Naive thymus-derived CD4-positive, alpha-beta T cell (primary cell): ENCODE measurements around the gene TSSK6. TPM values are rescaled to one million over a fixed set of nuclear protein-coding genes. Genes with fewer than 3 reads are reported as not detected.

Experiments
- ATAC-seq: fragments of 150-1000 bp; cut with Tn5 transposase; 2 replicates; pipeline ENCODE4 v1.10.0; 2021; ENCODE audit warnings: mild to moderate bottlenecking, moderate library complexity
- CTCF ChIA-PET: fragments of 350-600 bp; sonication (Branson Sonifier 250); formaldehyde crosslinking; loops from one replicate; lab custom pipeline; 2021; ENCODE audit warnings: antibody characterized with exemption; lab: Charles Lee
- POLR2A ChIA-PET: fragments of 350-600 bp; sonication (Branson Sonifier 250); formaldehyde crosslinking; loops from one replicate; lab custom pipeline; 2021; ENCODE audit warnings: antibody characterized with exemption, inconsistent platforms; lab: Charles Lee
- DNase-seq, 9 donors: peaks; one replicate each; pipeline versions ENCODE4 v3.0.0 to v3.0.0-alpha.2; 2020 to 2022; ENCODE audit warnings: mixed read lengths in 1 of 9
- H3K27ac ChIP-seq: one replicate; pipeline ENCODE4 v1.7.0; 2013; ENCODE audit warnings: mild to moderate bottlenecking, low read depth, low read length, moderate library complexity
- H3K27me3 ChIP-seq, 2 donors: one replicate each; pipeline ENCODE4 v1.7.0; 2013; ENCODE audit warnings: low read length in 2 of 2, mild to moderate bottlenecking in 2 of 2, moderate library complexity in 2 of 2; ENCODE audit not compliant: control insufficient read depth in 2 of 2, insufficient read depth in 2 of 2
- H3K36me3 ChIP-seq, 3 experiments: 1 replicate in 2 of 3; 2 replicates in 1 of 3; pipeline ENCODE4 v1.7.0; 2013; ENCODE audit warnings: low read length in 3 of 3, mild to moderate bottlenecking in 3 of 3, moderate library complexity in 1 of 3; ENCODE audit not compliant: insufficient read depth in 3 of 3, control insufficient read depth in 2 of 3
- H3K4me1 ChIP-seq, 2 donors: one replicate each; pipeline ENCODE4 v1.7.0; 2013; ENCODE audit warnings: low read length in 2 of 2, mild to moderate bottlenecking in 2 of 2, moderate library complexity in 1 of 2; ENCODE audit not compliant: control insufficient read depth in 2 of 2, insufficient read depth in 2 of 2
- H3K4me3 ChIP-seq: 2 replicates; pipeline ENCODE4 v1.7.0; 2013; ENCODE audit warnings: mild to moderate bottlenecking, low read length
- H3K9me3 ChIP-seq, 3 experiments: 1 replicate in 2 of 3; 2 replicates in 1 of 3; pipeline ENCODE4 v1.7.0; 2013; ENCODE audit warnings: low read length in 3 of 3; ENCODE audit not compliant: control insufficient read depth in 2 of 3
- H3K27ac Mint-ChIP-seq, 9 donors: one replicate each; pipeline ENCODE4 v1.8.0; 2020 to 2022; ENCODE audit warnings: mixed read lengths in 9 of 9, mild to moderate bottlenecking in 8 of 9, moderate library complexity in 5 of 9, inconsistent platforms in 2 of 9
- H3K27me3 Mint-ChIP-seq, 5 donors: one replicate each; pipeline ENCODE4 v1.8.0; 2021 to 2022; ENCODE audit warnings: mixed read lengths in 5 of 5, mild to moderate bottlenecking in 1 of 5
- H3K36me3 Mint-ChIP-seq, 5 donors: one replicate each; pipeline ENCODE4 v1.8.0; 2020 to 2022; ENCODE audit warnings: mixed read lengths in 5 of 5, mild to moderate bottlenecking in 3 of 5, inconsistent platforms in 1 of 5
- H3K4me1 Mint-ChIP-seq, 7 donors: one replicate each; pipeline ENCODE4 v1.8.0; 2020 to 2022; ENCODE audit warnings: mixed read lengths in 7 of 7, mild to moderate bottlenecking in 3 of 7, inconsistent platforms in 1 of 7
- H3K4me3 Mint-ChIP-seq, 10 donors: one replicate each; pipeline ENCODE4 v1.8.0; 2020 to 2022; ENCODE audit warnings: mild to moderate bottlenecking in 10 of 10, mixed read lengths in 10 of 10, moderate library complexity in 6 of 10, inconsistent platforms in 2 of 10
- H3K9me3 Mint-ChIP-seq, 11 donors: one replicate each; pipeline ENCODE4 v1.8.0; 2020 to 2022; ENCODE audit warnings: mixed read lengths in 11 of 11, mild to moderate bottlenecking in 4 of 11, inconsistent platforms in 1 of 11, moderate library complexity in 1 of 11
- intact Hi-C, 2 donors: fragments of 100-400 bp; cut with micrococcal nuclease; formaldehyde crosslinking; loops; one replicate each; pipeline ENCODE4 v1.15.1; 2023
- polyA plus RNA-seq, 2 donors: library from polyadenylated mRNA; unstranded; fragments of 300-500 nt; fragmentation: Illumina TruSeq; gene quantifications; one replicate each; pipeline ENCODE4 v1.2.3, GENCODE V29; 2021
- total RNA-seq, 6 experiments: library from RNA in 5 of 6; stranded (reverse) in 5 of 6; gene quantifications; 1 replicate in 5 of 6; 2 replicates in 1 of 6; pipeline ENCODE4 v1.2.3 and lab custom pipeline; 2021 to 2026

Gene TSSK6
- total and polyA plus RNA-seq, 7 experiments from 2014 or later = 1.4 to 11.3 (median 4.4) TPM

DNA sequence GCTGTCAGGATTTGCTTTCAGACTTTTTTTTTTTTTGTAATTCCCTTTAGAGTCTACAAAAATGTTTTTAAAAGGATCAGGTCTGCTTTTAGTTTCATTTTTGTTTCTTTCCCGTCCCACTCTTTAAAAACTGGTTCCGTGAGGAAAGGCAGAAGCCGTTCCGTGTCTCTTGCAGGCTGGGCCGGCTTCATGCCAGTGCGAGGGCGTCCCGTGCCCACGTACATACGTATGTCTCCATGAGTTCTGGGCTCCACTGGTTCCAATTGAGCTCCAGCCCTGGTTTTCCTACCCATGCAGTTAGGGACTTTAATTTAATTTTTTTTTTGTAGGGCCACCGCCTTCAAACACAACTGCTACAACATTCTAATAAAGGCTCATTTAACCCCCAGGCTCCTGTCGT is 8.8 kb downstream of the TSSK6 start:
- peaks cover 3 to 37% (median 9%) of the 10 kb centered on the region in 5 donors for H3K36me3 Mint-ChIP-seq
- Histone ChIP-seq H3K36me3 (peaks cover 0 to 59% (median 15%) of the 10 kb centered on the region in 3 experiments), H3K4me1 (no peaks in the 10 kb centered on the region), H3K4me3 (no peak overlapping the region), H3K27me3 (no peaks in the 10 kb centered on the region), H3K9me3 (no peaks in the 10 kb centered on the region), H3K27ac (no peak overlapping the region)
- ATAC-seq (no peak), DNase-seq (no peak)
- H3K4me3 Mint-ChIP-seq = no peak overlapping the region
- intact Hi-C loops = no loop called here
- peaks cover 0 to 2% (median 0%) of the 10 kb centered on the region in 11 donors for H3K9me3 Mint-ChIP-seq
- CTCF ChIA-PET = no interaction called here
- H3K27me3 Mint-ChIP-seq = no peaks in the 10 kb centered on the region
- H3K4me1 Mint-ChIP-seq = peaks cover 0 to 3% (median 0%) of the 10 kb centered on the region in 7 donors
- peak overlapping the region in 4 of 9 donors; percentile 25 to 63 (median 48) for H3K27ac Mint-ChIP-seq
- POLR2A ChIA-PET = interaction anchor here (1.0 to 1.2 kb wide), 2 partner anchors 9 to 11 kb away, joined by 3 read pairs; partner anchors contain the start of gene TSSK6

DNA sequence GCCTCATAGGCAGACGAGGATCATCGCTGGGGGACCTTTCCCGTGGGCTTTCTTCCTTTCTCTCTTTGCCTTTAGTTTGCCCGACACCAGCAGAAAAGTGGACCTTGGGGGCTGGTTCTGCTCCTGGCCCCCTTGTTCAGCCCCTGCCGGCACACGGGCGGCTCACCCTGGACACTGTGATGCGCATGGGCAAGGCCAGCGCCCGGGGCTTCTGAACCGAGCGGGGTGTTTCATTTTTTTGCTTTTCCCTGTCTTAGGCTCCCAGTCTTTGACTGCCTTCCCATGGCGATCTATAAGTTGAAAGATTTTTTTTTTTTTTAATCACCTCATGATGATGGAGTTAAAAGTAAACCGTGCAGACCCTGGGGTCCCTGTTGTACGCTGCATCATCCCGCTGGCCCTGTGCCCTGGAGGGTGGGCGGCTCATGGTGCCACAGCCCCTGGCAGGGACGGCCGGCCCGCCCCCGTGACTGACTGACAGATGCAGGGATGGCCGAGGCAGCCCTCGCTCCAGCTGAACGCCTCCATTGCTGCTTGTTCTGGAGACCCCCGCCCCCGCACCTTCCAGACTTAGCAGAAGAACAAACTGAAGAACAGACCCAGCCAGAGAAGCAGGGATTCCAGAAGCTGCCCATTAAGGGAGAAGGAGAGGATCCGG is 9.6 kb downstream of the TSSK6 start:
- Histone ChIP-seq H3K4me3 (no peak overlapping the region), H3K27ac (no peak overlapping the region), H3K4me1 (no peaks in the 10 kb centered on the region), H3K27me3 (no peaks in the 10 kb centered on the region), H3K36me3 (peaks cover 0 to 67% (median 19%) of the 10 kb centered on the region in 3 experiments), H3K9me3 (no peaks in the 10 kb centered on the region)
- intact Hi-C loops = no loop called here
- Mint-ChIP-seq H3K36me3 (peaks cover 3 to 41% (median 9%) of the 10 kb centered on the region in 5 donors), H3K27me3 (no peaks in the 10 kb centered on the region), H3K27ac (no peak overlapping the region), H3K4me1 (peaks cover 0 to 3% (median 0%) of the 10 kb centered on the region in 7 donors), H3K4me3 (no peak overlapping the region), H3K9me3 (peaks cover 0 to 1% (median 0%) of the 10 kb centered on the region in 11 donors)
- ATAC-seq (no peak), DNase-seq (no peak)
- POLR2A ChIA-PET = no interaction called here
- CTCF ChIA-PET = no interaction called here

- ChIA-PET POLR2A (interaction anchor here (0.6 to 1.0 kb wide), 2 partner anchors 10 to 167 kb away, joined by 4 read pairs; partner anchors contain the start of gene TSSK6), CTCF (no interaction called here)
- no peak for DNase-seq
Measured at GRCh38 chr19:19504754-19505668, 10.3 kb downstream of the TSSK6 start.

GRCh38 chr19:19502808-19503602 is 12.3 kb downstream of the TSSK6 start:
- Mint-ChIP-seq H3K27ac (peak overlapping the region in 3 of 9 donors; percentile 30 to 77 (median 74)), H3K4me1 (no peaks in the 10 kb centered on the region), H3K4me3 (peak overlapping the region in 1 of 10 donors; percentile 20), H3K9me3 (peaks cover 0 to 2% (median 0%) of the 10 kb centered on the region in 11 donors), H3K36me3 (peaks cover 3 to 49% (median 9%) of the 10 kb centered on the region in 5 donors), H3K27me3 (no peaks in the 10 kb centered on the region)
- POLR2A ChIA-PET = no interaction called here
- Histone ChIP-seq H3K4me3 (no peak overlapping the region), H3K27ac (no peak overlapping the region), H3K4me1 (no peaks in the 10 kb centered on the region), H3K36me3 (peaks cover 9 to 93% (median 41%) of the 10 kb centered on the region in 3 experiments), H3K9me3 (no peaks in the 10 kb centered on the region), H3K27me3 (no peaks in the 10 kb centered on the region)
- CTCF ChIA-PET = no interaction called here
- intact Hi-C loops = no loop called here
- no peak for DNase-seq
- no peak for ATAC-seq

More at GRCh38 chr19:19504754-19505668, 10.3 kb downstream of the TSSK6 start:
- Histone ChIP-seq H3K9me3 (no peaks in the 10 kb centered on the region), H3K36me3 (peaks cover 0 to 75% (median 27%) of the 10 kb centered on the region in 3 experiments), H3K4me1 (no peaks in the 10 kb centered on the region), H3K27ac (no peak overlapping the region), H3K27me3 (no peaks in the 10 kb centered on the region), H3K4me3 (no peak overlapping the region)
- H3K36me3 Mint-ChIP-seq = peaks cover 3 to 42% (median 9%) of the 10 kb centered on the region in 5 donors
- H3K4me3 Mint-ChIP-seq = no peak overlapping the region
- H3K27me3 Mint-ChIP-seq = no peaks in the 10 kb centered on the region
- intact Hi-C loops = no loop called here
- no peak for ATAC-seq
- H3K9me3 Mint-ChIP-seq = no peaks in the 10 kb centered on the region
- H3K4me1 Mint-ChIP-seq = peaks cover 0 to 3% (median 0%) of the 10 kb centered on the region in 7 donors
- H3K27ac Mint-ChIP-seq = no peak overlapping the region

DNA sequence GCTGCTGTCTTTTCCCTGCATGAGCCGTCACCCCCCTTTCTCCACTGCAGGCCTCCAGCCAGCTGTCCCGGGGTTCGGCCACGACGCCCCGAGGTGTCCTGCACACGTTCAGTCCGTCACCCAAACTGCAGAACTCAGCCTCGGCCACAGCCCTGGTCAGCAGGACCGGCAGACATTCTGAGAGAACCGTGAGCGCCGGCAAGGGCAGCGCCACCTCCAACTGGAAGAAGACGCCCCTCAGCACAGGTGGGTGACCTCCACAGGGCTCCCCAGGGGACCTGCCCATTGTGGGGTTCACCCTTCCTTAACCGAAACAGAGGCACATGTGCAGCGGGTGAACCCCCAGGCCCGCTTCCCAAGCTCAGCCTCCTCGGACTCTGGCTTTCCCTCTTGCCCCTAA is 13.1 kb downstream of the TSSK6 start:
- Histone ChIP-seq H3K4me1 (no peaks in the 10 kb centered on the region), H3K27me3 (no peaks in the 10 kb centered on the region), H3K36me3 (peaks cover 15 to 93% (median 41%) of the 10 kb centered on the region in 3 experiments), H3K9me3 (no peaks in the 10 kb centered on the region), H3K27ac (no peak overlapping the region), H3K4me3 (no peak overlapping the region)
- CTCF ChIA-PET = no interaction called here
- Mint-ChIP-seq H3K9me3 (peaks cover 0 to 2% (median 0%) of the 10 kb centered on the region in 11 donors), H3K36me3 (peaks cover 3 to 45% (median 9%) of the 10 kb centered on the region in 5 donors), H3K27ac (no peak overlapping the region), H3K27me3 (no peaks in the 10 kb centered on the region), H3K4me1 (no peaks in the 10 kb centered on the region), H3K4me3 (no peak overlapping the region)
- POLR2A ChIA-PET = no interaction called here
- intact Hi-C loops = no loop called here
- DNase-seq = no peak
- no peak for ATAC-seq

- Histone ChIP-seq H3K9me3 (no peaks in the 10 kb centered on the region), H3K36me3 (peaks cover 15 to 96% (median 41%) of the 10 kb centered on the region in 3 experiments), H3K4me3 (no peak overlapping the region), H3K27ac (no peak overlapping the region), H3K4me1 (no peaks in the 10 kb centered on the region), H3K27me3 (no peaks in the 10 kb centered on the region)
- Mint-ChIP-seq H3K4me1 (no peaks in the 10 kb centered on the region), H3K4me3 (no peak overlapping the region), H3K36me3 (peaks cover 3 to 44% (median 10%) of the 10 kb centered on the region in 5 donors), H3K27me3 (no peaks in the 10 kb centered on the region), H3K27ac (peak overlapping the region in 1 of 9 donors; percentile 43), H3K9me3 (peaks cover 0 to 2% (median 0%) of the 10 kb centered on the region in 11 donors)
- ChIA-PET CTCF (no interaction called here), POLR2A (no interaction called here)
- ATAC-seq (no peak), DNase-seq (no peak)
- intact Hi-C loops = no loop called here
Measured at GRCh38 chr19:19501798-19502197, 13.6 kb downstream of the TSSK6 start.
